SKM-1 (cell line): ENCODE results near the gene TMEM30A.

Experiments used
- DNase-seq: peaks from one replicate; lab custom pipeline; 2025; ENCODE audit not compliant: unreplicated experiment; lab: John Stamatoyannopoulos, UW

Gene TMEM30A

GRCh38 chr6:75220357-75220756, 64.2 kb downstream of the TMEM30A start:
- DNase-seq, result no peak

- no peak for DNase-seq
Measured at GRCh38 chr6:75219263-75219662, 65.3 kb downstream of the TMEM30A start.

- no peak for DNase-seq
Measured at GRCh38 chr6:75217193-75217592, 67.4 kb downstream of the TMEM30A start.

GRCh38 chr6:75215291-75215690, 69.3 kb downstream of the TMEM30A start:
- no peak for DNase-seq

- DNase-seq, result no peak
Measured at GRCh38 chr6:75213732-75214131, 70.9 kb downstream of the TMEM30A start.

- DNase-seq, result no peak
Measured at GRCh38 chr6:75213112-75213511, 71.5 kb downstream of the TMEM30A start.

- DNase-seq, result no peak
Measured at GRCh38 chr6:75211920-75212590, 72.5 kb downstream of the TMEM30A start.

- DNase-seq, result no peak
Measured at GRCh38 chr6:75210885-75211739, 73.5 kb downstream of the TMEM30A start.

GRCh38 chr6:75209184-75209723, 75.3 kb downstream of the TMEM30A start:
- DNase-seq, result no peak

- DNase-seq, result peak; percentile 81
Measured at GRCh38 chr6:75208298-75209183, 76.1 kb downstream of the TMEM30A start.

GRCh38 chr6:75206576-75207342, 77.8 kb downstream of the TMEM30A start:
- DNase-seq, result no peak

GRCh38 chr6:75205776-75206575, 78.6 kb downstream of the TMEM30A start, which contains the start of gene COL12A1:
COL12A1 (minus strand) TSS chr6:75206053; CDS start chr6:75202792, 3,261 bp downstream.
- no peak for DNase-seq

- DNase-seq, result no peak
Measured at GRCh38 chr6:75204959-75205775, 79.4 kb downstream of the TMEM30A start.

GRCh38 chr6:75204217-75204958, 80.2 kb downstream of the TMEM30A start:
- peak; percentile 47 for DNase-seq

- DNase-seq, result no peak
Measured at GRCh38 chr6:75203721-75204120, 80.9 kb downstream of the TMEM30A start.
